SK-N-SH (cell line): ENCODE data around the gene SDCCAG8.

ENCODE experiments used
- MAX ChIP-seq: IDR thresholded peaks from 2 replicates; pipeline ENCODE4 v1.4.0; 2012; ENCODE audit warnings: low read depth
- PBX3 ChIP-seq: IDR thresholded peaks from 2 replicates; pipeline ENCODE4; 2012
- SIN3A ChIP-seq: IDR thresholded peaks from 2 replicates; pipeline ENCODE4 v1.6.1; 2012; ENCODE audit warnings: low read depth, mild to moderate bottlenecking, low read length, moderate library complexity, borderline replicate concordance

- TF ChIP-seq PBX3 (no peak), SIN3A (no peak), MAX (no peak)
These were observed 39.1 kb upstream of the SDCCAG8 start for GRCh38 chr1:243216741-243217140.
